Ectodermal cell (in vitro differentiated cells): ENCODE measurements around the gene MFSD8. TPM values are rescaled to one million over a fixed set of nuclear protein-coding genes. Genes with fewer than 3 reads are reported as not detected.
A peak's percentile ranks its signal among the peaks of the same experiment; 100 is the strongest.
"Not testable (repeated sequence)": the region's sequence is repeated elsewhere in the genome, so short reads cannot be mapped to it uniquely, and the experiment has no call there.

ENCODE experiments used
- H3K27ac ChIP-seq: 2 replicates; pipeline ENCODE4 v1.7.0; 2013; ENCODE audit warnings: mild to moderate bottlenecking, low read depth, low read length; ENCODE audit not compliant: insufficient read depth, poor library complexity, severe bottlenecking
- H3K27me3 ChIP-seq: 2 replicates; pipeline ENCODE4 v1.7.0; 2013; ENCODE audit warnings: mild to moderate bottlenecking, low read length; ENCODE audit not compliant: insufficient read depth, control insufficient read depth, poor library complexity, severe bottlenecking
- H3K36me3 ChIP-seq: one replicate; pipeline ENCODE4 v1.7.0; 2013; ENCODE audit warnings: low read length; ENCODE audit not compliant: control insufficient read depth, insufficient read depth
- H3K4me1 ChIP-seq: one replicate; pipeline ENCODE4 v1.7.0; 2013; ENCODE audit warnings: low read length; ENCODE audit not compliant: control insufficient read depth, insufficient read depth
- H3K4me3 ChIP-seq: 2 replicates; pipeline ENCODE4 v1.7.0; 2013; ENCODE audit warnings: low read depth, low read length, control low read depth; ENCODE audit not compliant: insufficient read depth
- H3K9me3 ChIP-seq: 2 replicates; pipeline ENCODE4 v1.7.0; 2013; ENCODE audit warnings: mild to moderate bottlenecking, low read length, moderate library complexity; ENCODE audit not compliant: control insufficient read depth
- WGBS, 2 experiments: methylation state at CpG; one replicate each; pipeline ENCODE4 v1.1.7; 2013; ENCODE audit warnings: missing lambda C conversion rate in 2 of 2; 5-methylcytosine and 5-hydroxymethylcytosine counted together
- polyA plus RNA-seq, 4 experiments: library from polyadenylated mRNA; stranded (reverse); fragments of 50-300 nt; gene quantifications; one replicate each; pipeline ENCODE4 v1.2.3, GENCODE V29; 2013

The MFSD8 gene
- polyA plus RNA-seq (2013, experiment 1 of 4): 17.0 TPM
- 19.2 TPM for polyA plus RNA-seq (2013, experiment 2 of 4)
- 17.0 TPM for polyA plus RNA-seq (2013, experiment 3 of 4)
- polyA plus RNA-seq (2013, experiment 4 of 4): 18.9 TPM

- Histone ChIP-seq H3K4me3 (peak within 1 kb of the TSS; percentile 100), H3K36me3 (no peaks in the 10 kb centered on the region), H3K4me1 (no peaks in the 10 kb centered on the region), H3K27ac (peak within 1 kb of the TSS; percentile 87), H3K27me3 (no peaks in the 10 kb centered on the region), H3K9me3 (no peaks in the 10 kb centered on the region)
- 0% methylated on average over 69 of the region's 69 CpGs for WGBS, 2 experiments
Observed at GRCh38 chr4:127965062-127965802, at the start of gene MFSD8, which contains the start of gene ABHD18. Gene MFSD8 (minus strand): TSS chr4:127965173. CDS start chr4:127965133, 40 bp downstream. Gene ABHD18 (plus strand): TSS chr4:127965406. CDS start chr4:127982956, 17,550 bp downstream.

- WGBS, 2 experiments: 85 to 91% methylated on average over 2 to 3 of the region's 3 CpGs
- Histone ChIP-seq H3K36me3 (no peaks in the 10 kb centered on the region), H3K27me3 (no peaks in the 10 kb centered on the region), H3K9me3 (no peaks in the 10 kb centered on the region), H3K27ac (no peak overlapping the region), H3K4me1 (no peaks in the 10 kb centered on the region), H3K4me3 (no peak overlapping the region)
Observed at GRCh38 chr4:128009428-128009827, 44.5 kb upstream of the MFSD8 start.

- Histone ChIP-seq H3K9me3 (no peaks in the 10 kb centered on the region), H3K27ac (no peak overlapping the region), H3K27me3 (no peaks in the 10 kb centered on the region), H3K4me3 (no peak overlapping the region), H3K4me1 (no peaks in the 10 kb centered on the region), H3K36me3 (no peaks in the 10 kb centered on the region)
- 93 to 95% methylated on average over 5 of the region's 5 CpGs for WGBS, 2 experiments
Observed at GRCh38 chr4:128006592-128006991, 41.6 kb upstream of the MFSD8 start.

- Histone ChIP-seq H3K27ac (no peak overlapping the region), H3K27me3 (no peaks in the 10 kb centered on the region), H3K36me3 (no peaks in the 10 kb centered on the region), H3K9me3 (no peaks in the 10 kb centered on the region), H3K4me1 (no peaks in the 10 kb centered on the region), H3K4me3 (no peak overlapping the region)
- 83 to 93% methylated on average over 7 to 8 of the region's 8 CpGs for WGBS, 2 experiments
Observed at GRCh38 chr4:127997534-127998388, 32.8 kb upstream of the MFSD8 start.

- not testable (repeated sequence) for H3K9me3 ChIP-seq, H3K27me3 ChIP-seq, H3K36me3 ChIP-seq, H3K4me3 ChIP-seq, H3K4me1 ChIP-seq, H3K27ac ChIP-seq
- 93 to 94% methylated on average over 6 of the region's 6 CpGs for WGBS, 2 experiments
Observed at GRCh38 chr4:127996521-127996920, 31.5 kb upstream of the MFSD8 start.

- Histone ChIP-seq H3K4me1 (no peaks in the 10 kb centered on the region), H3K9me3 (no peaks in the 10 kb centered on the region), H3K27ac (no peak overlapping the region), H3K4me3 (no peak overlapping the region), H3K27me3 (no peaks in the 10 kb centered on the region), H3K36me3 (no peaks in the 10 kb centered on the region)
- WGBS, 2 experiments: 94 to 100% methylated on average over 1 of the region's 1 CpG
Observed at GRCh38 chr4:127995776-127996175, 30.8 kb upstream of the MFSD8 start.

- WGBS, 2 experiments: 94 to 100% methylated on average over 1 of the region's 2 CpGs
- H3K27me3 ChIP-seq: no peaks in the 10 kb centered on the region
- H3K4me1 ChIP-seq: no peaks in the 10 kb centered on the region
- no peaks in the 10 kb centered on the region for H3K36me3 ChIP-seq
- no peak overlapping the region for H3K4me3 ChIP-seq
- no peaks in the 10 kb centered on the region for H3K9me3 ChIP-seq
- H3K27ac ChIP-seq: no peak overlapping the region
Observed at GRCh38 chr4:127993151-127993550, 28.2 kb upstream of the MFSD8 start.

GRCh38 chr4:127988638-127989037 lies 23.7 kb upstream of the MFSD8 start:
- no peaks in the 10 kb centered on the region for H3K4me1 ChIP-seq
- no peak overlapping the region for H3K4me3 ChIP-seq
- H3K9me3 ChIP-seq: no peaks in the 10 kb centered on the region
- no peaks in the 10 kb centered on the region for H3K27me3 ChIP-seq
- 97 to 100% methylated on average over 6 of the region's 6 CpGs for WGBS, 2 experiments
- no peaks in the 10 kb centered on the region for H3K36me3 ChIP-seq
- H3K27ac ChIP-seq: no peak overlapping the region

GRCh38 chr4:127985989-127986388 lies 21.0 kb upstream of the MFSD8 start:
- no peaks in the 10 kb centered on the region for H3K36me3 ChIP-seq
- no peaks in the 10 kb centered on the region for H3K27me3 ChIP-seq
- H3K9me3 ChIP-seq: no peaks in the 10 kb centered on the region
- WGBS, 2 experiments: 100% methylated on average over 1 of the region's 1 CpG; no CpG with 5 or more reads in 1 of the 2 experiments
- H3K4me1 ChIP-seq: no peaks in the 10 kb centered on the region
- no peak overlapping the region for H3K4me3 ChIP-seq
- no peak overlapping the region for H3K27ac ChIP-seq

- Histone ChIP-seq H3K4me1 (no peaks in the 10 kb centered on the region), H3K9me3 (no peaks in the 10 kb centered on the region), H3K36me3 (no peaks in the 10 kb centered on the region), H3K27ac (no peak overlapping the region), H3K4me3 (no peak overlapping the region), H3K27me3 (no peaks in the 10 kb centered on the region)
- WGBS, 2 experiments: no CpG with 5 or more reads among the region's 2 CpGs
Observed at GRCh38 chr4:127982445-127982844, 17.5 kb upstream of the MFSD8 start.
